NCI-H2196 treated with DMSO at 0.1 percent for 48 hours (cell line): ENCODE results near the gene ADAMTS12.

Experiments
- DNase-seq: peaks from one replicate; lab custom pipeline; 2025; ENCODE audit not compliant: unreplicated experiment; lab: John Stamatoyannopoulos, UW

Gene ADAMTS12

DNA sequence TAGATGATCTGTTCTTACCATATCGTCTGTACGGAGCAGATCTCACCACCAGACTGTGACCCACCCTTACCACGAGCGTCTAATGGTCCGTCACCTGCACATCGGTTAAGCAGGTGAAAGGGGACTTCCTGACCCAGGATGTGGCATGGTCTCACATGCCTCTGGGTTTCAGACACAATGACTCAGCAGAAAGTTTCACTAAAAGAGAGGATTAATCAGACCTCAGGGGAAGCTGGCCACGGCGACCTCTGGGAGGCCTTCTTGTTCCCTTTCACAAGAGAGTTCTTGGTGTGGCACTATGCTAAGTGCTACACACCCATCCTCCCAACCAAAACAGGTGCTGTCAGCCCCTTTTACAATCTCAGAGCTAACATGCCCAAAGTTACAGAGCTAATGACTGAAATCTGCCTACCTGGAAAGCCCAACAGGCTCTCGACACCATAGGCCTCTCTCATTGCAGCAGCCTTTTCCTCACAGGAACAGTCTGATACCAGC is 41.6 kb downstream of the ADAMTS12 start:
- no peak for DNase-seq

DNA sequence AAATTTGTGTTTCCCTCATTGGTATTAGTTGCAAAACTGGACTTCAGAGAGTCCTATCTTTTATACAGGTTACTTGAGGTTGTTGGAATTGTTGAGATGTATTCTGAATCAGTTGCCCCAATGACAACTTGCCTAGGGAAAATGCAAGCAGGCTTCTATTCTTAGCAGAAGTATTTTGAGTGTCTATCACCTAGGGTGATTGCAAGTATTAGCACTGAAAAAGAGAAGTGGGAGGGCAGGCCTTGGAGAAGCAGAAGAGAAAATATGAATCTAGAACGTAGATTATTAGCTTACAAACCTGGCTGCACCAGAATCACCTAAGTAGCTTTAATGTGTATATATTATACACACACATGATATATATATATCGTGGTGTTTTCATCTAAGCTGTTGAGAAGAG is 43.2 kb downstream of the ADAMTS12 start:
- no peak for DNase-seq

GRCh38 chr5:33846851-33847250 is 44.9 kb downstream of the ADAMTS12 start:
- no peak for DNase-seq

- DNase-seq: no peak
These were observed 48.2 kb downstream of the ADAMTS12 start for GRCh38 chr5:33843579-33843978.

GRCh38 chr5:33842456-33842855 is 49.3 kb downstream of the ADAMTS12 start:
- DNase-seq: no peak

- DNase-seq: no peak
These were observed 49.9 kb downstream of the ADAMTS12 start for GRCh38 chr5:33841891-33842290.

GRCh38 chr5:33840927-33841547 is 50.8 kb downstream of the ADAMTS12 start:
- no peak for DNase-seq

DNA sequence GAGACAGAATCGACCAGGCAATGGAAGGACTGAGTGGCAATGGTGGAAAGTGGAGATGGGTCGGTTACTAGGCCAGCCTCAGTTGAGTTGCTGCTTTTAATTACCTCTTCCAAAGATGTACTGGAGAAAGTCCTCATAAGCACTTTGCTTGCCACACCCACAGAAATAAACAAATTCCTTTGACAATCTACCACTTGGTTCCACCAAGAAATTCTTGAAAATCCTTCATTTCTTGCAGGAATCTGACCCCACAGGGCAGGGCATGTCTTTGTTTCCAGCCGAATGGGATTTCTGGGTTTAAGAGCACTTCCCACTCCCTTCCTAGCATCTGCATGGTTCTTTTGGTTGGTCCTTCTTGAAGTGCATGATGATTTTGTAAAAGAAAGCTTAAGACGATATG is 54.5 kb downstream of the ADAMTS12 start:
- no peak for DNase-seq

DNA sequence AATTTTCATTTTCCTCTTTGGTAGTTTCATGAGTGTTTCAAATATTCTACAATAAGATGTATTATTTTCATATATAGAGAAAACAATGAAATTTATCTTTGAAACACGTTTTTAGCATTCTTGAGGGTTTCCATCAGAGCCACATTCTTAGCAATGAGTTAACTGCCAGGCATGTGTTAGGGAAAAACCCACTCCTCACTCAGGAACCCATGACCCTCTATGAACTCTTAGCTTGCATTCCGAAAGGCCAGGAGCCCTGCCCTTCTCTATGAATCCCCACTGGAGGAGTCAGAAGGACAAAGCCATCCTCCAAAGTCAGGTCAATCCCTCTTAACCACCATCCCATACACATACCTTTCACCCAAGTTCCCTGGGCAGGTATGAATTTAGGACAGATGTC is 57.5 kb downstream of the ADAMTS12 start:
- no peak for DNase-seq

DNA sequence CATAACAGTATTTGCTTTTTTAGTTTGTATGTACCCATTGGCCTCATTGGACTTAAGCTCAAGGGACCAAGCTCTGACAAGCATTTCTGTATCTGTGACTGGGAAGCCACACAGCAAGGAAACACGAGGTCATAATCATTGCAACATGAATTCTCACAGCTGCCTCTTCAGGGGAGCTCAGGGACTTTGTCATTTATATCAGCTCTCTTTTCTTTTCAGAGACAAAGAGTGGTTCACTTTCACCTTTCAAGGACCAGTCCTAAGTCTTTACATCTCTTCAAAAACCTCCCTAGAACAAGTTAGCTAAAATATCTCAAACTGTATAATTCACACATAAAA is 58.6 kb downstream of the ADAMTS12 start:
- no peak for DNase-seq

- no peak for DNase-seq
These were observed 59.2 kb downstream of the ADAMTS12 start for GRCh38 chr5:33832404-33833236.

- DNase-seq: no peak
These were observed 60.7 kb downstream of the ADAMTS12 start for GRCh38 chr5:33831041-33831440.

DNA sequence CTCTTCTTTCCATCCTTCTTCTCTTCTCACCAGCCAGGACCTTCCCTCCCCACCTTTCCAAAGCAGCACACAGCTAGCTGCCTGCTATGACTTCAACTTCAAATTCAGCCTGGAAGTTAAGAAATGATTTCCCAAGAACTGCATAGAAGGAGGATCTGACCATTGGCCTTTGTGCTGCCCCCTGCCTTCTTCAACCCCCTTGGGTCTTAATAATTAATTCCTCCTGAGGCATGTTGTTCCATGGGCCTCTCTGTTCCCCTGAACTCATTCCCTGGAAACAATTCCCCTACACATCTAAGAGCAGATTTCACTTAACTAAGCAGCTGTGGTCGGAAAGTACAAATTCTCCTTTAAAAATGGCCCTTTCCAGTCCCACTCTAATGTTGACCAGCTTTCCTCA is 62.4 kb downstream of the ADAMTS12 start:
- DNase-seq: no peak

GRCh38 chr5:33828626-33829308 is 63.0 kb downstream of the ADAMTS12 start:
- DNase-seq: no peak

- no peak for DNase-seq
These were observed 63.9 kb downstream of the ADAMTS12 start for GRCh38 chr5:33827885-33828284.

DNA sequence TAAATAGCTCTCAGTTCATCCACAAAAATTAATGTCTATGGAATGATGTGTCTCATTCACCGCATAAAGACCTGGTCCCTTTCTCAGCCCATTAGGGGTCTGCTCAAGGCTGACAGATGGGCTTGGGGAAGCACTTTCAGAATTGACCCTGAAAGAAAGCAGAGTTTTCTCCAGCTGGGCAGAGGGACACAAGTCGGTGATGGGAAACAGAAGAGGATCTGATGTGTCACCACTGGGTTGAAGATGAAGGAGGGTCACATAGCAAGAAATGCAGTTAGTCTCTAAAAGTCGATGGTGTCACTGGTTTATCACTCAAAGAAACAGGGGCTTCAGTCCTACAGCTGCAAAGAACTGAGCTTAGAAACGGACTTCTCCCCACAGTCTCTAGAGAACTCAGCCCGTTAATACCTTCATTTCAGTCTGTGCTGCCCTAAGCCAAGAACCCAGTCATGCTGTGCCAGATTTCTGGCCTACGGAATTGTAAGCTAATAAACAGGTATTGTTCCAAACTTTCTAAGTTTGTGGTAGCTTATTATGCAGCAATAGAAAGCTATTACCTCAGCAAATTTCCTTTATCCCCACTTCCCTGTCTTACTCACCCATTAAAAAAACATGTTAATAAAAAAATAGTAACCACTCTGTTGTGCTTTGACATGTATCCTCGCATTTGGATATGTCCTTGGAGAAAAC is 64.6 kb downstream of the ADAMTS12 start:
- no peak for DNase-seq

- DNase-seq: no peak
These were observed 67.1 kb downstream of the ADAMTS12 start for GRCh38 chr5:33824516-33825195.

GRCh38 chr5:33817301-33817700 is 74.5 kb downstream of the ADAMTS12 start:
- no peak for DNase-seq

GRCh38 chr5:33816791-33817190 is 75.0 kb downstream of the ADAMTS12 start:
- DNase-seq: no peak

GRCh38 chr5:33812746-33813145 is 79.0 kb downstream of the ADAMTS12 start:
- no peak for DNase-seq
